ENCODE results near the gene HTR7.

DNA sequence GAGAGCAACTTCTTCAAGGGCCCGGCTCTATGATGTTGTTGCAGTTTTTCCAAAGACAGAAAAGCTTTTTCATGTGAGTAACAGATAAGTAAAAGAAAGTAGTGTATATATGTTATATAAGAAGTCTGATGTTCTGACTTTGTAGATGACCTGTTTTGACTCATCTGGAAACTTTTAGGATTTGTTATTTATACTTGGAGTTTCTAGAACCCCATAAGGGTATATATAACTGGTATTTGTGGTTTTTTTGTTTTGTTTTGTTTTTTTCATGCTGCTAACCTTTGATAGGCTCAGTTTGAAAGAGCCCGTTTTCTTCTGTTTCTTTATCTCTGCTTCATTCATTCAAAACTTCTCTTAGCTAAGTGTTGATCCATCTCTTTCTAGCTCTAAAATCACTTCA, 21.2 kb upstream of the HTR7 start:
- TF ChIP-seq CREBBP (IDR thresholded peaks at IDR 0.05; ENCODE audit: low read depth, low read length): no peak
- no peak for TF ChIP-seq FOS (IDR thresholded peaks at IDR 0.05; ENCODE audit: extremely low read depth, insufficient read length)
- TF ChIP-seq ZNF431 (CRISPR knock-in tag; IDR thresholded peaks at IDR 0.05): no peak
- no peak for TF ChIP-seq GABPA (tag; conservative IDR thresholded peaks at IDR 0.05; ENCODE audit: low read depth)
- no peak for TF ChIP-seq POLR2AphosphoS2 (IDR thresholded peaks at IDR 0.05; ENCODE audit: low read length)
- TF ChIP-seq, protein P1, sequence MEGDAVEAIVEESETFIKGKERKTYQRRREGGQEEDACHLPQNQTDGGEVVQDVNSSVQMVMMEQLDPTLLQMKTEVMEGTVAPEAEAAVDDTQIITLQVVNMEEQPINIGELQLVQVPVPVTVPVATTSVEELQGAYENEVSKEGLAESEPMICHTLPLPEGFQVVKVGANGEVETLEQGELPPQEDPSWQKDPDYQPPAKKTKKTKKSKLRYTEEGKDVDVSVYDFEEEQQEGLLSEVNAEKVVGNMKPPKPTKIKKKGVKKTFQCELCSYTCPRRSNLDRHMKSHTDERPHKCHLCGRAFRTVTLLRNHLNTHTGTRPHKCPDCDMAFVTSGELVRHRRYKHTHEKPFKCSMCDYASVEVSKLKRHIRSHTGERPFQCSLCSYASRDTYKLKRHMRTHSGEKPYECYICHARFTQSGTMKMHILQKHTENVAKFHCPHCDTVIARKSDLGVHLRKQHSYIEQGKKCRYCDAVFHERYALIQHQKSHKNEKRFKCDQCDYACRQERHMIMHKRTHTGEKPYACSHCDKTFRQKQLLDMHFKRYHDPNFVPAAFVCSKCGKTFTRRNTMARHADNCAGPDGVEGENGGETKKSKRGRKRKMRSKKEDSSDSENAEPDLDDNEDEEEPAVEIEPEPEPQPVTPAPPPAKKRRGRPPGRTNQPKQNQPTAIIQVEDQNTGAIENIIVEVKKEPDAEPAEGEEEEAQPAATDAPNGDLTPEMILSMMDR (IDR thresholded peaks at IDR 0.05 in 2 of 3, conservative IDR thresholded peaks at IDR 0.05 in 1 of 3; ENCODE audit: insufficient read depth in 2 of 3, low read depth in 1 of 3, low read length in 3 of 3): no peak
- no peak for TF ChIP-seq FOXK2 (conservative IDR thresholded peaks at IDR 0.05 in 1 of 2, IDR thresholded peaks at IDR 0.05 in 1 of 2; ENCODE audit: low read depth in 2 of 2)
- TF ChIP-seq, protein P2, sequence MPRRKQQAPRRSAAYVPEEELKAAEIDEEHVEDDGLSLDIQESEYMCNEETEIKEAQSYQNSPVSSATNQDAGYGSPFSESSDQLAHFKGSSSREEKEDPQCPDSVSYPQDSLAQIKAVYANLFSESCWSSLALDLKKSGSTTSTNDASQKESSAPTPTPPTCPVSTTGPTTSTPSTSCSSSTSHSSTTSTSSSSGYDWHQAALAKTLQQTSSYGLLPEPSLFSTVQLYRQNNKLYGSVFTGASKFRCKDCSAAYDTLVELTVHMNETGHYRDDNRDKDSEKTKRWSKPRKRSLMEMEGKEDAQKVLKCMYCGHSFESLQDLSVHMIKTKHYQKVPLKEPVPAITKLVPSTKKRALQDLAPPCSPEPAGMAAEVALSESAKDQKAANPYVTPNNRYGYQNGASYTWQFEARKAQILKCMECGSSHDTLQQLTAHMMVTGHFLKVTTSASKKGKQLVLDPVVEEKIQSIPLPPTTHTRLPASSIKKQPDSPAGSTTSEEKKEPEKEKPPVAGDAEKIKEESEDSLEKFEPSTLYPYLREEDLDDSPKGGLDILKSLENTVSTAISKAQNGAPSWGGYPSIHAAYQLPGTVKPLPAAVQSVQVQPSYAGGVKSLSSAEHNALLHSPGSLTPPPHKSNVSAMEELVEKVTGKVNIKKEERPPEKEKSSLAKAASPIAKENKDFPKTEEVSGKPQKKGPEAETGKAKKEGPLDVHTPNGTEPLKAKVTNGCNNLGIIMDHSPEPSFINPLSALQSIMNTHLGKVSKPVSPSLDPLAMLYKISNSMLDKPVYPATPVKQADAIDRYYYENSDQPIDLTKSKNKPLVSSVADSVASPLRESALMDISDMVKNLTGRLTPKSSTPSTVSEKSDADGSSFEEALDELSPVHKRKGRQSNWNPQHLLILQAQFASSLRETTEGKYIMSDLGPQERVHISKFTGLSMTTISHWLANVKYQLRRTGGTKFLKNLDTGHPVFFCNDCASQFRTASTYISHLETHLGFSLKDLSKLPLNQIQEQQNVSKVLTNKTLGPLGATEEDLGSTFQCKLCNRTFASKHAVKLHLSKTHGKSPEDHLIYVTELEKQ (CRISPR knock-in tag; IDR thresholded peaks at IDR 0.05): no peak
- no peak for TF ChIP-seq SRF (CRISPR knock-in tag; IDR thresholded peaks at IDR 0.05)

All from K562 (cell line).